Ascending aorta (tissue), 2 donors: ENCODE results near the gene SMOC1. TPM values are rescaled to one million over a fixed set of nuclear protein-coding genes. Genes with fewer than 3 reads are reported as not detected.

ENCODE experiments used
- DNase-seq, 2 donors: peaks; one replicate each; pipeline ENCODE4 v3.0.0-alpha.2; 2019; ENCODE audit warnings: low spot score in 2 of 2
- H3K27ac ChIP-seq, 2 donors: fragments of 200-600 bp; sonication (generic); one replicate each; pipeline ENCODE4 v1.5.1; 2016 to 2017; ENCODE audit warnings: mild to moderate bottlenecking in 1 of 2
- H3K27me3 ChIP-seq: fragments of 200-600 bp; sonication (generic); one replicate; pipeline ENCODE4 v1.5.1; 2017
- H3K36me3 ChIP-seq, 2 donors: fragments of 200-600 bp; sonication (generic); one replicate each; pipeline ENCODE4 v1.5.1; 2016
- H3K4me1 ChIP-seq, 2 donors: fragments of 200-600 bp; sonication (generic); one replicate each; pipeline ENCODE4 v1.5.1; 2016 to 2017; ENCODE audit warnings: mild to moderate bottlenecking in 1 of 2
- H3K4me3 ChIP-seq, 2 donors: fragments of 200-600 bp; sonication (generic); one replicate each; pipeline ENCODE4 v1.5.1; 2016 to 2017; ENCODE audit warnings: mild to moderate bottlenecking in 1 of 2
- H3K9me3 ChIP-seq, 2 donors: fragments of 200-600 bp; sonication (generic); one replicate each; pipeline ENCODE4 v1.5.1; 2016
- intact Hi-C: fragments of 100-400 bp; cut with DNase I; formaldehyde crosslinking; loops from one replicate; pipeline ENCODE4 v1.15.1; 2023
- total RNA-seq: library from RNA; depleted of rRNA; stranded (reverse); fragments of >200 nt; gene quantifications from one replicate; pipeline ENCODE4 v1.1.0, GENCODE V29; 2016
- TF ChIP-seq, protein P1 (sequence below), 3 experiments: fragments of 200-600 bp in 2 of 3; fragments of 450-650 bp in 1 of 3; sonication (generic) in 2 of 3; IDR thresholded peaks; one replicate each; pipeline ENCODE4 v1.5.1; 2016 to 2019; ENCODE audit warnings: antibody characterized with exemption in 3 of 3, mild to moderate bottlenecking in 1 of 3, moderate library complexity in 1 of 3

The SMOC1 gene
- total RNA-seq, 1 donor from 2014 or later: 16.6 TPM

DNA sequence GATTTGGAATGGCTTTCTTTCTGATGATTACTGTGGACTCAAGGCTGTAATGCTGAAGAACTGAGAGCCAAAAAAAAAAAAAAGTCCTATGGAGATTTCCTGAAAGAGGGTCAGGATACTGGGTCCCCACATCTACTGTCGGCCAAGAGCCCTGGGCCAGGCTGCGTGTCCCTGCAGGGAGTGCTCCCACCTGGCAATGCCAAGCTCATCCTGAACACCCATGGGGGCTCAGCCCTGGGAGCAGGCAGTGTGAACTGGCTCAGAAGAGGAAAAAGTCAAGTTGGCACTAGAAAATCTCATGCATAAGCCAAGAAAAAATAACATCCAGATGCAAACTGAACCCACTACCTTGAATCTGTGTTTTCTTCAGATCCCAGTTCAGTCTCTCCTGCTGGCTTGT lies 35.0 kb upstream of the SMOC1 start:
- no peak overlapping the region for H3K27ac ChIP-seq
- no peaks in the 10 kb centered on the region for H3K9me3 ChIP-seq
- H3K27me3 ChIP-seq: no peaks in the 10 kb centered on the region
- no peak for DNase-seq
- H3K4me1 ChIP-seq: no peaks in the 10 kb centered on the region
- TF ChIP-seq, protein P1, sequence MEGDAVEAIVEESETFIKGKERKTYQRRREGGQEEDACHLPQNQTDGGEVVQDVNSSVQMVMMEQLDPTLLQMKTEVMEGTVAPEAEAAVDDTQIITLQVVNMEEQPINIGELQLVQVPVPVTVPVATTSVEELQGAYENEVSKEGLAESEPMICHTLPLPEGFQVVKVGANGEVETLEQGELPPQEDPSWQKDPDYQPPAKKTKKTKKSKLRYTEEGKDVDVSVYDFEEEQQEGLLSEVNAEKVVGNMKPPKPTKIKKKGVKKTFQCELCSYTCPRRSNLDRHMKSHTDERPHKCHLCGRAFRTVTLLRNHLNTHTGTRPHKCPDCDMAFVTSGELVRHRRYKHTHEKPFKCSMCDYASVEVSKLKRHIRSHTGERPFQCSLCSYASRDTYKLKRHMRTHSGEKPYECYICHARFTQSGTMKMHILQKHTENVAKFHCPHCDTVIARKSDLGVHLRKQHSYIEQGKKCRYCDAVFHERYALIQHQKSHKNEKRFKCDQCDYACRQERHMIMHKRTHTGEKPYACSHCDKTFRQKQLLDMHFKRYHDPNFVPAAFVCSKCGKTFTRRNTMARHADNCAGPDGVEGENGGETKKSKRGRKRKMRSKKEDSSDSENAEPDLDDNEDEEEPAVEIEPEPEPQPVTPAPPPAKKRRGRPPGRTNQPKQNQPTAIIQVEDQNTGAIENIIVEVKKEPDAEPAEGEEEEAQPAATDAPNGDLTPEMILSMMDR (IDR thresholded peaks at IDR 0.05): no peak
- no peaks in the 10 kb centered on the region for H3K36me3 ChIP-seq
- intact Hi-C loops: no loop called here
- no peak overlapping the region for H3K4me3 ChIP-seq

GRCh38 chr14:69845050-69845581 lies 34.1 kb upstream of the SMOC1 start:
- TF ChIP-seq, protein P1 (IDR thresholded peaks at IDR 0.05): no peak
- intact Hi-C loops: no loop called here

DNA sequence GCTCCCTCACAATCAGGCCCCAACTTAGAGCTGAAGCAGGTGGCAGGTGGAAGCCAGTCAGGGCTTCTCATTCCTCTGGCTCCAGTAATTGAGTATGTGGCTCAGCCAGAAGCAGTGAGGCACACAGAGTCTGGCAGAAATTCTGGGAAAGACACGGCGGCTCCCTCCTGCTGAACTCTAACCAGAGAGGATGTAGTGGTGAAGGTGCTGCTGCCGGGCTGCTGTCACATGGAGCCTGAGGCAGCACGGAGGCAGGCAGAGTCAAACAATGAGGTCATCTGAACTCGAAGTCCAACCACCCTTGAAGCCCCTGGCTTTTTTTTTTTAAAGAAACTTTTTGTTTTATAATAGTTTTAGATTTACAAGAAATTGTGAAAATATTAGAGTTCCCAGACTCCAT lies 33.4 kb upstream of the SMOC1 start:
- DNase-seq: no peak
- intact Hi-C loops: no loop called here
- Histone ChIP-seq H3K9me3 (no peaks in the 10 kb centered on the region), H3K27me3 (no peaks in the 10 kb centered on the region), H3K4me1 (no peaks in the 10 kb centered on the region), H3K27ac (no peak overlapping the region), H3K36me3 (no peaks in the 10 kb centered on the region), H3K4me3 (no peak overlapping the region)
- TF ChIP-seq, protein P1 (IDR thresholded peaks at IDR 0.05): no peak

More at GRCh38 chr14:69845050-69845581, 34.1 kb upstream of the SMOC1 start:
- Histone ChIP-seq H3K36me3 (no peaks in the 10 kb centered on the region), H3K4me1 (no peaks in the 10 kb centered on the region), H3K27me3 (no peaks in the 10 kb centered on the region), H3K27ac (no peak overlapping the region), H3K4me3 (no peak overlapping the region), H3K9me3 (no peaks in the 10 kb centered on the region)
- no peak for DNase-seq

- H3K36me3 ChIP-seq: no peaks in the 10 kb centered on the region
- H3K9me3 ChIP-seq: no peaks in the 10 kb centered on the region
- no peak overlapping the region for H3K4me3 ChIP-seq
- TF ChIP-seq, protein P1 (IDR thresholded peaks at IDR 0.05): no peak
- no peak overlapping the region for H3K27ac ChIP-seq
- DNase-seq: no peak
- no peaks in the 10 kb centered on the region for H3K4me1 ChIP-seq
- intact Hi-C loops: no loop called here
- no peaks in the 10 kb centered on the region for H3K27me3 ChIP-seq
These were observed 31.1 kb upstream of the SMOC1 start for GRCh38 chr14:69848156-69848555.

DNA sequence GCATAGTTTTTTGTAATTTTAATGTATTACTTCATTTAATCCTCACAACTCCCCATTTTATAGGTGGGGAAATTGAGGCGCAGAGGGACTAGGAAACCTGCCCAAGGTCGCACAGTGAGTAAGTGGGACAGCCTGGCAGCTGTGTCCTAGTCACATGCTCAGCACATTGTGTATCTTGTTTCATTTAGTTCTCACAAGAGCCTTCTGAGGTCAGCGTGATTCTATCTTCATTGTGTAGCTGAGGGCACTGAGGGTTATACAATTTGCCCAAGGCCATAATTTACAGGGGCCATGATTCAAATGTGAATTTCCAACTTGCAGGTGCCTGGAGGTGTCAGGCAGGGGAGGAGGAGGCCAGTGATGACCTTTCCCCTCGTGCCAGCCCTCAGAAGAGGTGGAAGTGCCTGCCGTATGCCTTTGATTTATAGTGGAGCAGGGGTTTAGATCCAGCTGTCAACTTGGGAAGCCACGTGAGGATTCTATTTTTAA lies 30.3 kb upstream of the SMOC1 start:
- H3K27me3 ChIP-seq: no peaks in the 10 kb centered on the region
- H3K27ac ChIP-seq: no peak overlapping the region
- TF ChIP-seq, protein P1 (IDR thresholded peaks at IDR 0.05): no peak
- H3K36me3 ChIP-seq: no peaks in the 10 kb centered on the region
- H3K4me3 ChIP-seq: no peak overlapping the region
- no peaks in the 10 kb centered on the region for H3K9me3 ChIP-seq
- no peak for DNase-seq
- H3K4me1 ChIP-seq: no peaks in the 10 kb centered on the region
- intact Hi-C loops: no loop called here
